HG02759 (cell line): ENCODE measurements around the gene PQBP1.

Experiments
- ATAC-seq: cut with Tn5 transposase; IDR thresholded peaks from one replicate; pipeline ENCODE4 v1.9.1; 2021; ENCODE audit warnings: mild to moderate bottlenecking, moderate library complexity; ENCODE audit not compliant: unreplicated experiment

Gene PQBP1

DNA sequence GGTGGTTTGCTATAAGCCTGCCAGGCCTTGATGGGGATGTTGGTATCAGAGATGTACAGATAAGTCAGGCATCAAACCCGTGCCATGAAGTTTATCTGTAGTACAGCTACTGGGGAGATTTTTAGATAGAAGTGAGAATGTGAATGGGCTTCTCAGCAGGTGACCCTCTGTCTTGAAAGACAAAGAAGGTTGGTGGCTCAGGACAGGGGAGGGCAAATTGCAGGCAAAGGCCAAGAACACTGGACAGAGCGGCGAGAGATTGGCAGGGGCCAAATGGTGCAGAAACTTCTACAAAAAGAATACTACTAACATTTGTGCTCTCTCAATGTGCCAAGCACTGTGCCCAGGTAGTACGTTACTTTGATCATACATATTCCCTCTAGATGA lies 23.0 kb downstream of the PQBP1 start:
- ATAC-seq = no peak

DNA sequence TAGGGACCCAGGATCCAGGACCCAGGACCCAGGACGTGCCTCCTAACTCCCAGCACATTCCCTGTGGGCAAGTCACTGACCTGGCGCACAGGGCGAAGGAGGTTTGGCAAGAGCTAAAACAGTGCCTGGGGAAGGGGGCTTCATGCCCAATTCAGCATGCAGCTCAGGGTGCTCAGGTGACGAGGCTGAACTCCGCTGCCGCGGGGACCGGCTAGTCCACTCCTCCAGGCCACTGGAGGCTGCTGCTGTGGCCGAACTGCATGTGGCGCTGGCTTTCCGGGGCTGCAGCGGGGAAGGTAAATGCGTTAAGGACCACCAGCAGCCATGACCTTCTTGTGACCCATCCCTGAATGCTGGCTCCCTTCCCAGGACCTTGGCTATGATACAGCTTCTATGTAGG lies 26.0 kb downstream of the PQBP1 start:
- ATAC-seq = no peak

- ATAC-seq = no peak
Observed at GRCh38 chrX:48924270-48924669, 26.5 kb downstream of the PQBP1 start.

GRCh38 chrX:48927123-48927522 lies 29.4 kb downstream of the PQBP1 start:
- no peak for ATAC-seq

- no peak for ATAC-seq
Observed at GRCh38 chrX:48927736-48928382, 30.1 kb downstream of the PQBP1 start.

- no peak for ATAC-seq
Observed at GRCh38 chrX:48933757-48934156, 36.0 kb downstream of the PQBP1 start.

DNA sequence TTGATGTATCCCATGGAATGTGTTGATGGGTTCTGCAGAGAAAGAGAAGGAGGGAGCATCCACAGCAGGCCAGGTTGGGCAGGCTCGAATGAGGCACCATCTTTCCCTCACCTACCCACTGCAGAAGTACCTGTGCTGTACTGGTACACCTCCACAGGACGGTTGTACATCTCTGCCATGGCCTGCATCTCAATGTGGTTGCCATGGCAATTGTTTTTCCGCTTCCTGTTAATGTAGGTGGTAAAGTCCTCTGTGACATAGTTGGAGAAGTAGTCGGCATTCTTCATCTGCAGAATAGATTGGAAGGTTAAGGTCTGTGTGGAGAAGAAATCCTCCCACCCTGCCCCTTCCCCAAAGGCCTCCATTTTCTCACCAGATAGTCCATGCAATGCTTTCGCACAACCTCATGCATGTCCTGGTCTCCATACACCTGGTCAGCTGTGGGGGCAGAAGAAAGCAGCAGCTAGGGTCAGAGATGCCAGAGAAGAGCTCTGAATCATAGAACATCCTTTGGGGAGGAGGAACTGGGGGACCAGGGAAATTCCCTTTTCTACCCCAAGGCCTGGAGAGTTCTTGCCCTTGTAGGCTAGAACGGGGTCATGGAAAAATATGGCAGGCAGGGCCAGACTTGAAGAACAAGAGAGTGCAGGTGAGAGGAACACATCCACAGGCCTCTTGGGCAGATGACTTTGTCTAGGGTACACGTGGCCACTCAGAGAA lies 37.0 kb downstream of the PQBP1 start:
- ATAC-seq = no peak

DNA sequence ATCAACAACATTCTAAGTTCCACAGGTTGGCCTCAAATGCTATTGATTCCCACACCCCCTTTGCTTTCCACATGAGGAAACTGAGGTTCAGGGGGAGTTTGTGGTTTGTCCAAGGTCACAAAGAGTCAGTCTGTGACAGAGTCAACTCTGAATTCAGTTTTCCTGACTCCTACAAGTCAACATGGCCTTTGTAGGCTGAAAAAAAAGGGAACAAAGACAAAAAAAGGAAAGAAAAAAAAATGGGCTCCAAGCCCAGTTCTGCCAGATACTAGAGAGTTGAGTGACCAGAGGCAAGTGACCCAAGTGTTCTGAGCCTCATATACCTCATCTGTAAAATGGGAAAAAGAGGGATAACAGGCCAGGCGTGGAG lies 37.6 kb downstream of the PQBP1 start:
- no peak for ATAC-seq

- no peak for ATAC-seq
Observed at GRCh38 chrX:48936429-48937053, 38.8 kb downstream of the PQBP1 start.

DNA sequence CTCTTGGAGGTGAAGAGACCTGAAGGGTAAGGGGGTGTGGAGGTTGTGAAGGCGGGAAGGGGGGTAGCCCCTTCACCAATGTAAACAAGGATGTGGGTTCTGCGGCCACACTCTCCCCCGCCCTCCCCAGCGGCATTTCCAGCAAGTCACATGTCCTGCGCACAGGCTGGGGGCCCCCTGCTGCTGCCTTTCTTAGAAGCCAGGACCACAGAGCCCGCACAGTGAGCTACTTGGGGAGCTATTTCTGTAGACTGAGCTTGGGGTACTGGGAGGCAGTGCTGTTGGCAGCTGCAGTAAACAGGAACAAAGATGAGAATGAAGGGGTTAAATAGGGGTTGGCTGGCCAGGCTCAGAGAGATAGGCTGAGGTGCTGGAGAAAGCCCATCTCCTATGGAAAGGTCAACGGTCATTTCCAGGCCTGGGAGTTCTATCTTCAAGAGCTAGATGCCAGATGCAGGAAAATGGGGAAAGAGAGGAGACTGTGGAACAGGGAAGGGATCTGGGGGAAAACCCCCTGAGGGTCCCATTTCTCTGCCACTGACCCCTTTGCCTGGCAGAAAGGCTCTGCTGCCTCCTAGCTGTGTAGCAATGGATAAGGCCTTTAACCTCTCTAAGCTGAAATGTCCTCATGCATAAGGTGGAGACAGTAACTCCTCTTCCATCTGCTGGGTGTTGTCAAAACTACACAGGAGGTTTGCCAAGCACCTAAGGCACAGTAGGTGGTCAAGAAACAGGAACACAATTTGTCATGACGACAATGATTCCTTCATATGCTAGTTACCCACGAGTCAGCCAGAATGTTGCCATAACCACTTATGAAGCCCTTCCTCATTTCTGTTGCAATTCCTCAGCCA lies 39.6 kb downstream of the PQBP1 start:
- peak; percentile 61 for ATAC-seq

DNA sequence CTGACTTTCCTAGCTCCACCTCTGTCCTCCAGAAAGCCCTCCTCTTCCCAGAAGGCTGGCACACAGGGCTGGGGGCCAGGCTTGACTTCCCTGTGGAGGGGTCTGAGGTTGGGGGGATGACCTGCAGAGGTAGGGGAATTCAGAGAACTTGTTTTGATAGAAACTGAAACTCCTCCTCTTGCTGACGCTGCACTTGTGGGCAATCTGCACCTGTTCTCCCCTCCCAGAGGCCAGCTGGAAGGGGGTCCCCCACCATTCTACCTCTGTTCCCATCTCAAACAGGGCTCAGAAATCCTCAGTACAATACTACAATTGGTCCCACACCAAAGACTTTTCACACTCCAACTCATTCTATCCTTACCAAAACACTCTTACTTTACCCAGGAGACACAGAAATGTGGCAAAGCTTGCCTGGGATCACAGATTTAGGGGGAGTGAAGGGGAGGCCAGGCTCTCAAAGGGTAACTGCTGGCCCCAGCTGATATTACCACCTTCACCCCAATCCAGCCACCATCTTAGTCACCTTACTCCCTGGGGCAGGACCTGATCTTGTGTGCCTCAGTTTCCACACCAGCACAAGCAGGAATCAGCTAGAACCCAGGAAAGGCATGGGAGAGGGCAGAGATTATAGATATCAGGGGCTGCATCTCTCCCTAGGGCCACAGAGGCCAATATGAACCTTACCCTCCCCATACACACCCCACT lies 41.1 kb downstream of the PQBP1 start:
- peak; percentile 55 for ATAC-seq

- no peak for ATAC-seq
Observed at GRCh38 chrX:48939524-48940228, 41.9 kb downstream of the PQBP1 start.

- ATAC-seq = no peak
Observed at GRCh38 chrX:48940404-48940955, 42.8 kb downstream of the PQBP1 start.

GRCh38 chrX:48942895-48943294 lies 45.2 kb downstream of the PQBP1 start:
- no peak for ATAC-seq

GRCh38 chrX:48945517-48946348 lies 48.0 kb downstream of the PQBP1 start:
- ATAC-seq = no peak

DNA sequence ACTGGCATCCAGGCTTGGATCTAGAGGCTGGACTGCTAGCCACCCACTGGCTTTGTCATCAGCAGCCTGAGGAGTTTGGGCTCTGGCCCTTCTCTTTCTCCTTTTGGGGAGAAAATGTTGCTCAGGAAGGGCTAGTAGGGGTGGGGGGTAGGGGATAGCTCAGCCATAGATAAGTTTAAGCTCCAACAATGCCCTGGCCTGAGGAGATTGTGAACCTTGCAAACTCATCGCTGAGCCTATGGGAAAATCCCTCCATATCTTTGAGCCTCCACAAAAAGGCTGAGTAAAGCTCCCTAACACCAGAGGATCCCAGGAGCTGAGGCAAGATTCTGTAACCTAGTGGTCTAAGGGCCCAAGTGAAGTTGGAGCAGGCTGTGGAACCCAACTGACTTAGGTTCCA lies 50.9 kb downstream of the PQBP1 start:
- ATAC-seq = no peak
